GM21723 (cell line): Measurements from ENCODE around the gene RETREG2.
"Not testable (repeated sequence)": the region's sequence is repeated elsewhere in the genome, so short reads cannot be mapped to it uniquely, and the experiment has no call there.

Experiments
- ATAC-seq: cut with Tn5 transposase; IDR thresholded peaks from one replicate; pipeline ENCODE4 v1.9.1; 2021; ENCODE audit warnings: mild to moderate bottlenecking, moderate library complexity; ENCODE audit not compliant: unreplicated experiment

RETREG2 gene

DNA sequence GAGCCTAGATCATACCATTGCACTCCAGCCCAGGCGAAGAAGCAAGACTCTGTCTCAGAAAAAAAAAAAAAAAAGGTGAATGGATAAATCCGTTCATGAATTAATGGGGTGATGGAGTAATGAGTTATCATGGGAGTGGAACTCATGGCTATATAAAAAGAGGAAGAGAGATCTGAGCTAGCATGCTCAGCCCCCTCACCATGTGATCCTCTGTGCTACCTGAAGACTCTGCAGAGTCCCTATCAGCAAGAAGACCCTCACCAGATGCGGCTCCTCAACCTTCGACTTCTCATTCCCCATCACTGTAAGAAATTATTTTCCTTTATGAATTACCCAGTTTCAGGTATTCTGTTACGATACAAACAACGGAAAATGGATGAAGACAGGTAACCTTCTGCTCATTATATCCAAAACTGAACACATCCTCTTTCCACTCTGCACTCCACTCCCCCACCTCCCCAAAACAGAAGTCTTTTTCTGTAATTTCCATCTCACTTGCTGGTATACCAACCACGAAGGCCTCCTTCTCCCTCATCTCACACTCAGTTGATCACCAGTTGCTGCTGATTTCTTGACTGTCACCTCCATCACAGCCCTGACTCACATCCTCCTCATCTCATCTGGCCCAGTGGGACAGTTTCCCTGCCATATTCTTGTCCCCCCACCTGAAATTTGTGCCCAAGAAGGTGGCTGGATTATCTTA lies 8.8 kb downstream of the RETREG2 start:
- no peak for ATAC-seq

DNA sequence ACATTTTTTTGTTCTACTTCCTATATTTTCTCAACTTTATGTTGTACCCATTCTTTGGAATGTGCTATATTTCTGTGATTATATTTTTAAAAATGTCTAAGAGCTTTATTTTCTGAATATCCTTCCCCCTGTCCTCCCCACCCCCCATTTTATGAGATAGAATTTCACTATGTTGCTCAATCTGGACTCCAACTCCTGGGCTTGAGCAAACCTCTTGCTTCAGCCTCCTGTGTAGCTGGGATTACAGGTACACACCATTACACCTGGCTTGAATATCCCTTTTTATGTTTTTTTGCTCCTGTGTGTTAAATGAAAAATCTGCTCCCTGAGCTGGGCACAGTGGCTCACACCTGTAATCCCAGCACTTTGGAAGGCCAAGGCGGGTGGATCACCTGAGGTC lies 19.3 kb downstream of the RETREG2 start:
- ATAC-seq: no peak

GRCh38 chr2:219198974-219199373 lies 20.9 kb downstream of the RETREG2 start:
- no peak for ATAC-seq

- no peak for ATAC-seq
Measured at GRCh38 chr2:219199470-219200211, 21.6 kb downstream of the RETREG2 start.

DNA sequence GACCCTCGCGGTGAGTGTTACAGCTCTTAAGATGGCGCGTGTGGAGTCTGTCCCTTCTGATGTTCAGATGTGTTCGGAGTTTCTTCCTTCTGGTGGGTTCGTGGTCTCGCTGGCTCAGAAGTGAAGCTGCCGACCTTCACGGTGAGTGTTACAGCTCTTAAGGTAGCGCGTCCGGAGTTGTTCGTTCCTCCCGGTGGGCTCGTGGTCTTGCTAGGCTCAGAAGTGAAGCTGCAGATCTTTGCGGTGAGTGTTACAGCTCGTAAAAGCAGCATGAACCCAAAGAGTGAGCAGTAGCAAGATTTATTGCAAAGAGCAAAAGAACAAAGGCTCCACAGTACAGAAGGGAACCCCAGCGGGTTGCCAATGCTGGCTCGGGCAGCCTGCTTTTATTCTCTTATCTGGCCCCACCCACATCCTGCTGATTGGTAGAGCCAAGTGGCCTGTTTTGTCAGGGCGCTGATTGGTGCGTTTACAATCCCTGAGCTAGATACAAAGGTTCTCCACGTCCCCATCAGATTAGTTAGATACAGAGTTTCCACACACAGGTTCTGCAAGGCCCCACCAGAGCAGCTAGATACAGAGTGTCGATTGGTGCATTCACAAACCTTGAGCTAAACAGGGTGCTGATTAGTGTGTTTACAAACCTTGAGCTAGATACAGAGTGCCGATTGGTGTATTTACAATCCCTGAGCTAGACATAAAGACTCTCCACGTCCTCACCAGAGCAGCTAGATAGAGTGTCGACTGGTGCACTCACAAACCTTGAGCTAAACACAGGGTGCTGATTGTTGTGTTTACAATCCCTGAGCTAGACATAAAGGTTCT lies 22.6 kb downstream of the RETREG2 start:
- ATAC-seq: not testable (repeated sequence)

- ATAC-seq: not testable (repeated sequence)
Measured at GRCh38 chr2:219201331-219201730, 23.3 kb downstream of the RETREG2 start.

GRCh38 chr2:219204425-219205164 lies 26.5 kb downstream of the RETREG2 start:
- ATAC-seq: no peak

GRCh38 chr2:219205165-219205538 lies 27.1 kb downstream of the RETREG2 start:
- no peak for ATAC-seq

DNA sequence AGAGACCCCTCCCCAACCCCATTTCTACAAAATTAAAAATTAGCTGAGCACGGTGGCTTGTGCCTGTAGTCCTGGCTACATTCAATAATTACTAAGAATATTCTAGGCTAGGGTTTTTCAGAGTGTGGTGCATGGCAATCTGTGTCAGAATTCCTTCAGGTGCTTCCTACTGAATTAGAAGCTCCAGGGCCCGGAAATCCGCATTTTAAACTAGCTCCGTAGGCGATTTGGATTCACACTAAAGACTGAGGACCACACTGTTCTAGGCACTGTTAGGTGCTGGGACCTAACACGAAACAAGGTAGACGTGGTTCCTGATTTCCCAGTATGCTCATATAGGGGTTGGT lies 27.9 kb downstream of the RETREG2 start:
- no peak for ATAC-seq

DNA sequence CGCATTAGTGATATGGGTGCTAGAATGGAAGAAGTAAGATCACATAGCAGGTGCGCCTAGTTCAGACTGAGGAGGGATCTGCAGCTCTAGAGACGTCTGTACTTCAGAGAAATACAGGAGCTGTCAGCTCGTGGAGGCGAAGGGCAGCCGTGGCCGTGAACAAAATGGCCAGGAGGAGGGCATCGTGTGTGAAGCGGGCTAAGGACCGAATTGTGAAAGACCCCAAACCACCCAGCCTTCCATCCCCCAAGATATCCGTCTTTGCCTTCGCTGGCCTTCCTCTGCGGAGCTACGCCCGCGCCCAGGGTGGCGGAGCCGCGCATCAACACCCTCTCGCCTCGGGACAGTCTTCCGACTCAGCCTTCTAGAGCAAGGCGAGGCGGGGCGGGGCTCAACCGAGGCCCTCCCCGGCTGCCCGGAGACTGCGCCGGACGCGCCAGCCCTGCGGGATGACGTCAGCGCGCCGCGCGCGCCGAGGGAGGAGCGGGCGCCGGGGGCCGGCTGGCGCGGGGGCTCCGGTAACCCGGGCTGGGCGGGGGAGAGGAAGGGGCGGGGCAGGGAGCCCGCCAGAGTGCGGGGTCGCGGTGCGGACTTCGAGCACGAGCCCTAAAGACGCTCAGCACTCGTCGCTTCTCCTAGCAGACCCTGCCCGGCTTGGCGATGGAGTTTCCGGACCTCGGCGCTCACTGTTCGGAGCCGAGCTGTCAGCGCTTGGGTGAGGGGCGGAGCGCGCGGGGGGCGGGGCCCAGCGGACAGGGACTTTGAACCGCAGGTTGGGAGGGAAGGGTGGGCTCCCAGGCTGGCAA lies 28.5 kb downstream of the RETREG2 start, which contains the start of gene ZFAND2B:
Gene ZFAND2B (plus strand): TSS at position 455 of the 806 bp plus-strand sequence. CDS start 206 bp downstream, at position 661.
- peak; percentile 97 for ATAC-seq

GRCh38 chr2:219207134-219207883 lies 29.2 kb downstream of the RETREG2 start:
- no peak for ATAC-seq

DNA sequence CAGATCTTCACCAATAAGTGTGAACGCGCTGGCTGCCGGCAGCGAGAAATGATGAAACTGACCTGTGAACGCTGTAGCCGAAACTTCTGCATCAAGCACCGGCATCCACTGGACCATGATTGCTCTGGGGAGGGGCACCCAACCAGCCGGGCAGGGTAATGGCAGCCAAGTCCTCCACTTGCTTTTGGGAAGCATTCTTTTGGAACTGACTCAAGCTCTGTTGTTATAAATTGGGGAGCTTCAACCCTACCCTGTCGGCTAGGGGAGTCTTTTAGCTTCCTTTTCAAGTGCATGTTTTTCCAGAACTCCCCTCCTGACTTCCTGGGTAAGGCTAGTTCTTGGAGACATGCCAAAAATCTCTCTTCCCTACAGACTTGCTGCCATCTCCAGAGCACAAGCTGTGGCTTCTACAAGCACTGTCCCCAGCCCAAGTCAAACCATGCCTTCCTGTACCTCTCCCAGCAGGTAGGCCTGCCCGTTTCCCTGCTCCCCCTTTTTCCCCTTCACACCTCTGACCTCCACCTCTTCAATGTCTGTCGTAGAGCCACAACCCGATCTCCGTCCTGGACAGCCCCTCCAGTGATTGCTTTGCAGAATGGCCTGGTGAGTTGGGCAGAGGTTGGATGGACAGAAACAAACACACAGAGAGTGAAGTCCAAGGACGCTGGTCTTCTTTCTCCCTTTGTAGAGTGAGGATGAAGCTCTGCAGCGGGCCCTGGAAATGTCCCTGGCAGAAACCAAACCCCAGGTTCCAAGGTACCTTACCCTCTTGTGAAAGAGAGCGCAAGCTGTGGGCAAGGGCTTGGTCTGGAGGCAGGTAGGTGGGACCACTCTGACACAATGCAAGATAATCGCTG lies 30.0 kb downstream of the RETREG2 start:
- ATAC-seq: no peak

DNA sequence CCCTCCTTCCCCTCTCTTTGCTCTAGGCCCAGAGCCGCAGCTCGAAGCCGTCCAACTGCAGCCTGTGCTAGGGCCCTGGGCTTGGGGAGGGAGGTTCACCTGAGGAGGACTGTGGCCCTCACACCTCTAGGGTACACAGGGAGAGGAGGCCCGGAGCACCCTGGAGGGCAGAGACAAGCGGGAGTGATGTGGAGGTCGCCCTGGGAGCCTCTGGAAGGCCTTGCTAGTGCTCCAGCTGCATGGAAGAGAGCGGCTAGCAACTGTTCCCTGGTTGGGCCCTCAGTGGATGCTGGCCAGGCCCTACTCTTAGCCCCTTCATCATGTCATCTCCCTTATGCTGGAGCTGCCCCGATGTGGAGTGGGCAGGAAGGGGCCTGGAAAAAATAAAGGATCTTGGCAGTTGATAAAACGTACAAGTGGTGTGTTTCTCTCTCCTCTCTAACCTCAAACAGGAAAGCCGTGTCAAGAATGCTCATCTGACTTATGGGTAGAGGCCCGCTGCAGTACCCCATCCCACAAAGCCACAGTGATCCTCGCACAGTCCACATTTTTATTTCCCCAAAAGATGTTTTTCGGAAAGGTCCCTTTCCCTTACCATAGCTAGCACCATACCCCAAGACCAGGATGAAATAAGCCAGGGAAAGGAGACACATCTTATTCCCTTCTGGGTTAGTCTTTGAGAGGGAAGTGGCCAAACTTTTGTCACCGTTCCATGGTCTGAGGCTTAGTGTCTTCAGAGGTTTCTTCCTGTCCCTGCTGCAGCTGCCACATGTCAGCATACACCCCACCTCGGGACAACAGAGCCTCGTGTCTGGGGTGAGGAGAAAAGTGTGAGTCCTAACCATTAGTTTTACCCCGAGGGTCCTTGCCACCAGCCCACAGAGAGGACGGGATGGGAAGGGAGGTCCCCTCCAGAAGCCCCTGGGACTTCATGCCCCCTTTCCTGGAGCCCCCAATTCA lies 31.4 kb downstream of the RETREG2 start:
- no peak for ATAC-seq

DNA sequence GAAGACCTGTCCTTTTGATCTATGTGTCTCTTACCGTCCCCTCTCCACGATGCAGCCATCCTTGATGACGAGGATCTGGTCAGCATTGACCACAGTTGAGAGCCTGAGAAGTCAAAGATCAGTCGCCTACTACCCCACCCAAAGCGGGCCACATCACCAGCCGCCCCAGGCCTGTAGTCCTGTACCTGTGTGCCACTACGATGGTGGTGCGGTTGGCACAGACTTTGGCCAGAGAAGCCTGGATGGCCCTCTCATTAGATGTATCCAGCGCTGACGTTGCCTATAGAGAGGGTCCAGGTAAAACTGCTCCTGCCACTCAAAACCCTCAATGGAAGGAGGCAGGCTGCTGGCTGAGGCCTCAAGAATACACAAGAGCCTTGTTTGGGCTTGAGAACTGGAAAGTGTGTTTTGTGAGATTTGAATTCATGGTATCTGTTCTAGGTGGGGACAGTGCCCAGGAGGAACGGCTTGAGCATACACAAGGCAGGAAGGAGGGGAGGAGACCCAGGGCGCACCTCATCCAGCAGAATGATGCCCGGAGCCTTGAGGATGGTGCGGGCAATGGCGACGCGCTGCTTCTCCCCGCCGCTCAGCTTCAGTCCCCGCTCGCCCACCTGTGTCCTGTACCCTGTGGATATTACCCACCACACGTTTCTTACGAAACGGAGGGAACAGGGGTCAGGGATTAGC lies 32.3 kb downstream of the RETREG2 start:
- ATAC-seq: no peak

- no peak for ATAC-seq
Measured at GRCh38 chr2:219210886-219211362, 32.8 kb downstream of the RETREG2 start.

GRCh38 chr2:219213026-219213415 lies 34.9 kb downstream of the RETREG2 start:
- no peak for ATAC-seq
